B cell (primary cell): Measurements from ENCODE around the gene TMEM221. TPM values are rescaled to one million over a fixed set of nuclear protein-coding genes. Genes with fewer than 3 reads are reported as not detected.

Source experiments
- ATAC-seq: fragments of 200-7000 bp; cut with Tn5 transposase; one replicate; pipeline ENCODE4 v1.10.0; 2021; ENCODE audit warnings: low read depth, mild to moderate bottlenecking, moderate number of reproducible peaks, moderate library complexity
- CTCF ChIA-PET: fragments of 350-600 bp; sonication (Branson Sonifier 250); formaldehyde crosslinking; loops from one replicate; lab custom pipeline; 2021; ENCODE audit warnings: antibody characterized with exemption, inconsistent platforms; lab: Charles Lee
- POLR2A ChIA-PET: fragments of 350-600 bp; sonication (Branson Sonifier 250); formaldehyde crosslinking; loops from one replicate; lab custom pipeline; 2021; ENCODE audit warnings: antibody characterized with exemption; lab: Charles Lee
- DNase-seq: peaks from one replicate; pipeline ENCODE4 v3.0.0; 2013
- H2AFZ ChIP-seq: 2 replicates; pipeline ENCODE4 v1.6.1; 2012; ENCODE audit warnings: mild to moderate bottlenecking, low read depth, low read length; ENCODE audit not compliant: insufficient read depth, poor library complexity, severe bottlenecking
- H3K27ac ChIP-seq, 2 donors: 1 replicate in 1 of 2; 2 replicates in 1 of 2; pipeline ENCODE4 v1.5.1; 2012 to 2013; ENCODE audit warnings: low read length in 2 of 2, mild to moderate bottlenecking in 2 of 2, moderate library complexity in 1 of 2
- H3K27me3 ChIP-seq, 4 experiments: fragments of 200-600 bp in 1 of 4; sonication (generic) in 1 of 4; replicated peaks in 1 of 4; 1 replicate in 2 of 4; 2 replicates in 2 of 4; pipeline versions ENCODE4 v1.6.1 to v1.7.0; 2013 to 2016; ENCODE audit warnings: low read length in 3 of 4, mild to moderate bottlenecking in 2 of 4, mixed read lengths in 1 of 4, moderate library complexity in 1 of 4; ENCODE audit not compliant: insufficient read depth in 4 of 4, control insufficient read depth in 3 of 4; ENCODE audit errors: control extremely low read depth in 1 of 4
- H3K36me3 ChIP-seq, 2 experiments: replicated peaks in 1 of 2; 1 replicate in 1 of 2; 2 replicates in 1 of 2; pipeline versions ENCODE4 v1.6.1 to v1.7.1; 2013; ENCODE audit warnings: low read length in 1 of 2; ENCODE audit not compliant: insufficient read depth in 2 of 2, control insufficient read depth in 1 of 2; ENCODE audit errors: control extremely low read depth in 1 of 2, extremely low read depth in 1 of 2
- H3K4me1 ChIP-seq, 2 donors: fragments of 200-600 bp in 1 of 2; sonication (generic) in 1 of 2; 1 replicate in 1 of 2; 2 replicates in 1 of 2; pipeline versions ENCODE4 v1.5.1 to v1.6.1; 2013 to 2017; ENCODE audit warnings: low read length in 2 of 2; ENCODE audit not compliant: control insufficient read depth in 2 of 2, insufficient read depth in 2 of 2
- H3K4me2 ChIP-seq: replicated peaks from 2 replicates; pipeline ENCODE3; 2012; ENCODE audit warnings: mild to moderate bottlenecking, low read depth, low read length; ENCODE audit not compliant: poor library complexity, severe bottlenecking
- H3K4me3 ChIP-seq, 5 experiments: fragments of 200-600 bp in 1 of 5; sonication (generic) in 1 of 5; 1 replicate in 3 of 5; 2 replicates in 2 of 5; pipeline versions ENCODE4 v1.5.1 to v1.7.0; 2011 to 2016; ENCODE audit warnings: low read length in 4 of 5, mild to moderate bottlenecking in 4 of 5, low read depth in 2 of 5, control low read depth in 1 of 5, moderate library complexity in 1 of 5; ENCODE audit not compliant: insufficient read depth in 1 of 5; ENCODE audit errors: control extremely low read depth in 1 of 5, extremely low read depth in 1 of 5
- H3K79me2 ChIP-seq: fragments of 200-600 bp; sonication (generic); one replicate; pipeline ENCODE4 v1.6.0; 2016; ENCODE audit warnings: low read length; ENCODE audit not compliant: control insufficient read depth, insufficient read depth
- H3K9ac ChIP-seq: fragments of 200-600 bp; sonication (generic); 2 replicates; pipeline ENCODE4 v1.6.1; 2017; ENCODE audit warnings: mild to moderate bottlenecking, low read length, moderate library complexity
- H3K9me3 ChIP-seq, 3 donors: one replicate each; pipeline versions ENCODE4 v1.6.1 to v1.7.1; 2013; ENCODE audit warnings: low read length in 2 of 3; ENCODE audit not compliant: control insufficient read depth in 2 of 3, insufficient read depth in 1 of 3; ENCODE audit errors: control extremely low read depth in 1 of 3
- H4K20me1 ChIP-seq: 2 replicates; pipeline ENCODE4 v1.6.0; 2012; ENCODE audit warnings: mild to moderate bottlenecking, low read length; ENCODE audit not compliant: insufficient read depth, control insufficient read depth, poor library complexity, severe bottlenecking
- H3K27ac Mint-ChIP-seq: one replicate; pipeline ENCODE4 v1.8.0; 2021; ENCODE audit warnings: mixed read lengths
- H3K27me3 Mint-ChIP-seq: one replicate; pipeline ENCODE4 v1.8.0; 2021; ENCODE audit warnings: mixed read lengths
- H3K4me1 Mint-ChIP-seq: one replicate; pipeline ENCODE4 v1.8.0; 2021; ENCODE audit warnings: mixed read lengths
- H3K4me3 Mint-ChIP-seq: one replicate; pipeline ENCODE4 v1.8.0; 2021; ENCODE audit warnings: mixed read lengths
- H3K9me3 Mint-ChIP-seq: one replicate; pipeline ENCODE4 v1.8.0; 2022; ENCODE audit warnings: mixed read lengths; ENCODE audit not compliant: insufficient read depth
- EZH2 ChIP-seq: IDR thresholded peaks from 2 replicates; pipeline ENCODE4 v1.6.1; 2012; ENCODE audit warnings: borderline replicate concordance, low read depth, mild to moderate bottlenecking, moderate library complexity, low read length; ENCODE audit not compliant: insufficient read depth, poor library complexity, severe bottlenecking
- whole genome bisulfite sequencing: methylation state at CpG from one replicate; pipeline ENCODE4 v1.1.5; 2013; ENCODE audit warnings: missing lambda C conversion rate; ENCODE audit not compliant: insufficient coverage; 5-methylcytosine and 5-hydroxymethylcytosine counted together
- intact Hi-C: fragments of 100-400 bp; cut with micrococcal nuclease; formaldehyde crosslinking; loops from one replicate; pipeline ENCODE4 v1.10.0; 2022
- polyA plus RNA-seq: library from polyadenylated mRNA; depleted of rRNA; stranded (reverse); fragments of >200 nt; gene quantifications from 2 replicates; pipeline ENCODE4 v1.2.3, GENCODE V29; 2012
- total RNA-seq, 2 donors: library from RNA; stranded (reverse); fragments of 120-200 nt in 1 of 2; gene quantifications; 1 replicate in 1 of 2; 2 replicates in 1 of 2; pipeline versions ENCODE4 v1.2.3 to v1.2.4, GENCODE V29; 2013 to 2022
- TF ChIP-seq, protein P1 (sequence below): fragments of 200-600 bp; IDR thresholded peaks from one replicate; pipeline ENCODE4 v1.8.0; 2022; ENCODE audit warnings: antibody characterized with exemption, mild to moderate bottlenecking

Gene TMEM221
- total and polyA plus RNA-seq, 2 donors (not counting 1 experiment from before 2014, with no cell fraction given) = not detected

DNA sequence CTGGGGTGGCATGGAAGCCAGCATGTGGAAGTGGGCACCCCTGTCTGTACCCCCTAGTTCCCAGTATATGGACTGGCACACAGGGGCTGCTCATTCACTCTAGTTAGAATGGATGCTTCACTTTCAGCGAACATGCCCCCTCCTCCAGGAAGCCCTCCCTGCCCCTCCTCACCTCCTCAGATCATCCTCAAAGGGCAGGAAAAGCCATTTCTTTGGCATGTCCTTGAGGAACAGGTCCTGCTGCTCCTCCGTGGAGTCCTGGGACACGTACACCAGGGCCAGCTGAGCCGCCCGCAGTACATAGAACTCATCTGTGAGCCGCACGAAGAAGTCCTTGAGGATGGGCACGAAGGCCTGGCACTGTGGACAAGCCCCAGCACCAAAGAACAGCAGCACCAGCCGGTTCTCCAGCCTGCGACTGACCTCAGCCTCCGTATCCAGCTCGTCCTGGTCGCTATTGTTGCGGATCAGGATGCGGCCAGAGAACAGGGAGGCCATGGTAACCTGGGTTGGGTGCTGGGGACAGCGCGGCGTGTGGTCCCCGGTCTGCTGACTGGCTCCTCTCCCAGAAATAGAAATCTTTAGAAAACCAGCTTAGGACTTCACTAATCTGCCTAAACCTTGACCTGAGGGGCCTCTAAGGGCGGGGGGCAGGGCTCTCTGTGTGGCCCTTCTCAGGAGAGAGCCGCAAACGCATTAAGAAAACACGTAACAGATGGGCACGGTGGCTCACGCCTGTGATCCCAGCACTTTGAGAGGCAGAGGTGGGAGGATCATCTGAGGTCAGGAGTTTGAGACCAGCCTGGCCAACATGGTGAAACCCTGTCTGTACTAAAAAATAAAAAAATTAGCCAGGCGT, 12.1 kb upstream of the TMEM221 start, which contains the start of gene NXNL1:
NXNL1 (minus strand) TSS at position 555 of the 859 bp plus-strand sequence; CDS start at position 498, 57 bp downstream.
- no peak within 1 kb of the TSS for H3K27ac Mint-ChIP-seq
- CTCF ChIA-PET = interaction anchor here (1.0 kb wide), 1 partner anchor 35 kb away, joined by 3 read pairs; no protein-coding TSS in a partner anchor

More for the DNA sequence above, 12.1 kb upstream of the TMEM221 start, which contains the start of gene NXNL1:
- Histone ChIP-seq H3K4me3 (no peak within 1 kb of the TSS), H3K27ac (no peak within 1 kb of the TSS), H3K27me3 (peaks cover 0 to 36% (median 10%) of the 10 kb centered on the region in 4 experiments), H3K9ac (no peak within 1 kb of the TSS), H3K79me2 (no peaks in the 10 kb centered on the region), H3K4me2 (no peak within 1 kb of the TSS), H3K36me3 (no peaks in the 10 kb centered on the region), H3K4me1 (no peaks in the 10 kb centered on the region), H2AFZ (no peak within 1 kb of the TSS), H4K20me1 (no peaks in the 10 kb centered on the region), H3K9me3 (no peaks in the 10 kb centered on the region)
- H3K27me3 Mint-ChIP-seq = peaks cover 23% of the 10 kb centered on the region
- WGBS = 90% methylated on average over 22 of the region's 26 CpGs
- no peak for ATAC-seq
- no peak for DNase-seq
- POLR2A ChIA-PET = no interaction called here
- H3K4me1 Mint-ChIP-seq = no peaks in the 10 kb centered on the region
- TF ChIP-seq, protein P1, sequence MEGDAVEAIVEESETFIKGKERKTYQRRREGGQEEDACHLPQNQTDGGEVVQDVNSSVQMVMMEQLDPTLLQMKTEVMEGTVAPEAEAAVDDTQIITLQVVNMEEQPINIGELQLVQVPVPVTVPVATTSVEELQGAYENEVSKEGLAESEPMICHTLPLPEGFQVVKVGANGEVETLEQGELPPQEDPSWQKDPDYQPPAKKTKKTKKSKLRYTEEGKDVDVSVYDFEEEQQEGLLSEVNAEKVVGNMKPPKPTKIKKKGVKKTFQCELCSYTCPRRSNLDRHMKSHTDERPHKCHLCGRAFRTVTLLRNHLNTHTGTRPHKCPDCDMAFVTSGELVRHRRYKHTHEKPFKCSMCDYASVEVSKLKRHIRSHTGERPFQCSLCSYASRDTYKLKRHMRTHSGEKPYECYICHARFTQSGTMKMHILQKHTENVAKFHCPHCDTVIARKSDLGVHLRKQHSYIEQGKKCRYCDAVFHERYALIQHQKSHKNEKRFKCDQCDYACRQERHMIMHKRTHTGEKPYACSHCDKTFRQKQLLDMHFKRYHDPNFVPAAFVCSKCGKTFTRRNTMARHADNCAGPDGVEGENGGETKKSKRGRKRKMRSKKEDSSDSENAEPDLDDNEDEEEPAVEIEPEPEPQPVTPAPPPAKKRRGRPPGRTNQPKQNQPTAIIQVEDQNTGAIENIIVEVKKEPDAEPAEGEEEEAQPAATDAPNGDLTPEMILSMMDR = no peak
- TF ChIP-seq EZH2 = no peak
- intact Hi-C loops = no loop called here
- no peaks in the 10 kb centered on the region for H3K9me3 Mint-ChIP-seq
- no peak within 1 kb of the TSS for H3K4me3 Mint-ChIP-seq
